Effector memory CD8-positive, alpha-beta T cell (primary cell): ENCODE measurements around the gene MOB1A.
"Not testable (repeated sequence)": the region's sequence is repeated elsewhere in the genome, so short reads cannot be mapped to it uniquely, and the experiment has no call there.

Source experiments
- ATAC-seq: fragments of 150-1000 bp; cut with Tn5 transposase; replicated peaks from 2 replicates; pipeline ENCODE4 v1.10.0; 2021; ENCODE audit warnings: mild to moderate bottlenecking, moderate library complexity
- DNase-seq, 3 experiments: peaks; one replicate each; pipeline ENCODE4 v3.0.0; 2021
- H3K27ac Mint-ChIP-seq, 2 donors: one replicate each; pipeline ENCODE4 v1.8.0; 2022; ENCODE audit warnings: mild to moderate bottlenecking in 2 of 2, mixed read lengths in 2 of 2, moderate library complexity in 2 of 2
- H3K27me3 Mint-ChIP-seq, 2 donors: one replicate each; pipeline ENCODE4 v1.8.0; 2022; ENCODE audit warnings: mixed read lengths in 2 of 2
- H3K36me3 Mint-ChIP-seq: one replicate; pipeline ENCODE4 v1.8.0; 2022; ENCODE audit warnings: mild to moderate bottlenecking, moderate library complexity, mixed read lengths; ENCODE audit not compliant: insufficient read depth
- H3K4me1 Mint-ChIP-seq, 2 donors: one replicate each; pipeline ENCODE4 v1.8.0; 2022; ENCODE audit warnings: low read depth in 2 of 2, mixed read lengths in 2 of 2
- H3K4me3 Mint-ChIP-seq, 2 donors: one replicate each; pipeline ENCODE4 v1.8.0; 2022; ENCODE audit warnings: mild to moderate bottlenecking in 2 of 2, mixed read lengths in 2 of 2, moderate library complexity in 2 of 2
- H3K9me3 Mint-ChIP-seq, 2 donors: one replicate each; pipeline ENCODE4 v1.8.0; 2022; ENCODE audit warnings: mixed read lengths in 2 of 2
- total RNA-seq, 9 experiments: gene quantifications; one replicate each; lab custom pipeline; 2026; lab: John Stamatoyannopoulos, UW

MOB1A gene
- total RNA-seq: 254 to 459 (median 394) reads per million in 9 experiments

DNA sequence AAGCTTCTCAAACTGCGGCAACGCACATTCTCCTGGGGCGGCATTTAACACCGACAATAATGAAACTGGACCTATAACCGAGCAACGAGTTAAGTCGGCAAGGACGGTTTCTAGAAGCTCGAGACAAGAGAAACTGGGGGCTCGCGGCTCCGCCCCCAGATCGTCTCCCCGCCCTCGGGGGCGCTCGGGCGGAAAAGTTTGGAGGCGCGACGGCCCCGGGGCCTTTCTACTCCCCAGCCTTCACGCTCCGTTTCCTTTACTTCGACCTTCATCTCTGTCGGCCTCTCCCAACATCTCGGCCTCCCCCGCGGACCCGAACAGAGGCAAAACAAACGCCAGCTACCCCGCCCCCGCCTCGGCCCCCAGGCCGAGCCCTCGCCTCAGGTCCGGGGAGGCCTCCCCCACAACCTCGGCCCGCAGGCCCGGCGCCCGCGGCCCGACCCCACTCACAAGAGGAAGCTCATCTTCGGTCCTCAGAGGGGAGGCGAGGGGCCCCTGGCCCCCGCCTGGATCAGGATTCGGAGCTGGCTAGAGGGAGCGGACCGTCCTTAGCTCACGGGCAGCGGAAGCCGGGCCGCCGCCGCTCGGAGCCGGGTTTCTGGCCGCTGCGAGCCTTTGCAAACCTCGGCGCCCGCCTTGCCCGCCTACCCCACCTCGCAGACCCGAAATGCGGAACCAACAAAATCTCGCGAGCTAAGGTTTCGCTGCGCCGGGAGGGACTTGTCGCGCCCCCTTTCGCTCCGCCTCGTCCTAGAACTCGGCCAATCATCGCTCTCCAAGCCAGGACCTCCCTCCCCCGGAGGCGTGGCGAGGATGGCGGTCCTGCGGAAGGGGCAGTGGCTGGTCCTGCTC is at the start of gene MOB1A:
MOB1A (minus strand) TSS at position 669 of the 852 bp plus-strand sequence; CDS start at position 464, 205 bp downstream.
- H3K4me1 Mint-ChIP-seq: peaks cover 27 to 39% of the 10 kb centered on the region in 2 donors
- H3K27ac Mint-ChIP-seq: peak within 1 kb of the TSS; percentile 91 to 93
- ATAC-seq (peak; percentile 87), DNase-seq (peak; percentile 97 to 99 (median 99))
- H3K4me3 Mint-ChIP-seq: peak within 1 kb of the TSS; percentile 85 to 90
- H3K27me3 Mint-ChIP-seq: no peaks in the 10 kb centered on the region
- peaks cover 34% of the 10 kb centered on the region for H3K36me3 Mint-ChIP-seq
- no peaks in the 10 kb centered on the region for H3K9me3 Mint-ChIP-seq

DNA sequence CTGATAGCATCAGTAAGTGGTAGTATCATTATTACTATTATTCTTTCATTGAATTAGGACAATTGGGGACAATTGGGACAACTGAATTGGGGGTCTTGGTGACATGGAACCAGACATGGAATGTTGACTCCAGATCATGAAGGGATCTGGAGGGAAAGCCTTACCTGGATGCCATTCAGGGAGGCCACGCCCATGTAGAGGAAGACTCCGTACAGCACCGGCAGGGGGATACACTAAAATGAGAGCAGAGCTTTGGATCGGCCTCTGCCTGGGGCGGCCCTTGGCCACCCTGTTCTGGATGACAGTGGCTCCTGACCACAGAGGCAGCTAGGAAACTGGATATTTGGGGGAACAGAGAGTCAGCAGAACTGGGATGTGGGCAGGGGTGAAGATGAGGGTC is 49.0 kb upstream of the MOB1A start:
- no peaks in the 10 kb centered on the region for H3K27me3 Mint-ChIP-seq
- H3K36me3 Mint-ChIP-seq: no peaks in the 10 kb centered on the region
- H3K4me3 Mint-ChIP-seq: no peak overlapping the region
- no peaks in the 10 kb centered on the region for H3K9me3 Mint-ChIP-seq
- DNase-seq: no peak
- H3K4me1 Mint-ChIP-seq: no peaks in the 10 kb centered on the region
- no peak for ATAC-seq
- H3K27ac Mint-ChIP-seq: peak overlapping the region in 1 of 2 donors; percentile 50

DNA sequence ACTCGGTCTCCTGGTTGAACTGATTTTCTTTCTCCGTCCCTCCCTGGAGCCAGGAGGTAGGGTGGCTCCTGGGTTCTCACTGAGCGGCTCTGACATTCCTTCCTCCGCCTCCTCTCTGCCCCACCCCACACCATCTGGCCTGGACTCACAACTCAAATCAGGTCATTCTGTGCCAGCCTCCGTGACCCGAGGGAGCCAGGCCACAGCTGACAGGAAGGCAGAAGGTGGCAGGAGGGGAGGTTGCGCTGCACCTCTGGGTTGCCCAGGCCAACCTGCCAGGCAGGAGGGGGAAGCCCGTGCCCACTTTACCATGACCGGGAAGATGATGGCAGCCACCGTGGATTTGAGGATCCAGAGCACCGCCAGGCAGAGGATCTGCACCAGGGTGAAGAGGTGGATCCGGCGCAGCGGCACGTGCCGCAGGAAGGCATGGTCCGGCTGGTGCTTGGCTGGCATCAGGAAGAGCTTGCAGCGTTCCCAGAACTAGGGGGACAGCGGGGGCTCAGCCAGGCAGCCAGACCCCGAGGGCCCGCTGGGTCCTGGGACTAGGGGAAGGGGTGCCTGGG is 48.1 kb upstream of the MOB1A start:
- Mint-ChIP-seq H3K9me3 (no peaks in the 10 kb centered on the region), H3K4me3 (no peak overlapping the region), H3K27me3 (no peaks in the 10 kb centered on the region), H3K4me1 (no peaks in the 10 kb centered on the region), H3K36me3 (no peaks in the 10 kb centered on the region), H3K27ac (no peak overlapping the region)
- DNase-seq: no peak
- no peak for ATAC-seq

DNA sequence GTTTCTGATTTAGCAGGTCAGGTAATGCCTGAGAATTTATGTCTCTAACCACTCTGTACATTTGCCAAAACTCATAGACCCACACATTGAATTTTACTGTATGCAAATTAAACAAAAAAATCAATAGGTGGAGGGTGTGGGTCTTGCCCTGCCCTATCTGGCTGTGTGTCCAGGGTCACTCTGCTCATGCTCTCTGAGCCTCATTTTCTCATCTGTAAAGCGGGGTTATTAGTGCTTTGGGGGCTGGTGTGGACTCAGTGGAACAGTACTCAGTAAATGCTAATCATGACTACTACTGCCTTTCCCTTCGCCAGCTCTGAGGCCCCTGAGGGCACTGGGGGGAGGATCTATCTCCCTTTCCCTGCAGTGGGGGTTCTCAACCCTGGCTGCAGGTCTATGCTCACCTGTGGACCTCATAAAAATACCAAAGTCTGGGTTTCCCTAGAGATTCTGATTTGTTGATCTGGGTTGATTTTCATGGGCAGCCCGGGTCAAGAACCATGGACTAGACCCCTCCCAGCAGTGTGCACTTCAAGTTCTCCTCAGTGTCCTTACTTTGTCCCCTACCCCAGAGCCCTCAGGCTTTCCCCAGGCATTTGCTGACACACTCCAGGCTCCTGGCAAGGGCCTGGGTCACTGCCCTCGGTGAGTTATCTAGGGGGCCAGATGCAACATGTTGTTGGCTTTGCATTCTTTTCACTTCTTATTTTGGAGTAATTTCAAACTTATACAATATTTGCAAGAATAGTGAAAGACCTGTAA is 47.2 kb upstream of the MOB1A start:
- DNase-seq (no peak), ATAC-seq (no peak)
- H3K4me1 Mint-ChIP-seq: no peaks in the 10 kb centered on the region
- no peaks in the 10 kb centered on the region for H3K27me3 Mint-ChIP-seq
- H3K27ac Mint-ChIP-seq: peak overlapping the region in 1 of 2 donors; percentile 57
- peaks cover 5% of the 10 kb centered on the region for H3K36me3 Mint-ChIP-seq
- H3K4me3 Mint-ChIP-seq: no peak overlapping the region
- no peaks in the 10 kb centered on the region for H3K9me3 Mint-ChIP-seq

DNA sequence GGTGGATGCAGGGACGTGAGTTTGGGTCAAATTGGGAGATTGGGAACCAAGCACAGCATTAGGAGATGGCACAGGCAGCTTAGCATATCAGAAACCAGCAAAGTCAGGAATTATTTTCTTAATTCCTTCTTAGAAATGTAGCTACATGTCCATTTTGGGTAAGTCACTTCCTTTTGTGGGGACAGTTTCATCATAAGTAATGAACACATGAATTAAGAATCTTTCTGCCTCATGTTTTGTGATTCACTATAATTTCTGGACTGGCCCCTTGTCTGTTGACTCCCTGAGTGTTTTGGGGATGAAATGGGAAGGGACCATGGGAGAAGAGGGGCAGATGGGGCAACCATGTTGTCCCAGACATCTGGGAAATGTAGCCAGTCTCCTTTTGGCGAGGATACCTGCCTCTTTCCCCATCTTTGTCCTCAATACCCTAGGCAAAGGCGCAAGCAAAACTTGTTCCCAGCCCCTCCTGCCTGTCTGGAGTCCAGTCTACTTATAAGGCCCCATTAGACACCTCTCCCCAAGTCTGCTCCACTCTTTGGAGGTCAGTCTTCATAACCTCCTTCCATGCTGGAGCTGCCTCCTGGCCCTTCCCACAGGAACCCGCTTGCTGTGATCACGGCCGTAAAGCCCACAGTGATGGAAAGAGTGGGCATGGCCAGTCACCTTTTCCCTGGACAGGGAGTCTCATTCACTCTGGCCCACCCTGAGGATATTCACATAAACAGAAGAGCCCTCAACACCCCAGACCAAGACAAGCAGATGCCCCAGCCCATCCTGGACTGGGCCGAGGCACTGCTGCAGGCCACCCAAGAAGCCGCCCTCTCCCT is 45.5 kb upstream of the MOB1A start:
- Mint-ChIP-seq H3K4me1 (no peaks in the 10 kb centered on the region), H3K4me3 (no peak overlapping the region), H3K27me3 (no peaks in the 10 kb centered on the region), H3K27ac (peak overlapping the region; percentile 53 to 59), H3K9me3 (no peaks in the 10 kb centered on the region), H3K36me3 (peaks cover 9% of the 10 kb centered on the region)
- ATAC-seq: no peak
- no peak for DNase-seq

DNA sequence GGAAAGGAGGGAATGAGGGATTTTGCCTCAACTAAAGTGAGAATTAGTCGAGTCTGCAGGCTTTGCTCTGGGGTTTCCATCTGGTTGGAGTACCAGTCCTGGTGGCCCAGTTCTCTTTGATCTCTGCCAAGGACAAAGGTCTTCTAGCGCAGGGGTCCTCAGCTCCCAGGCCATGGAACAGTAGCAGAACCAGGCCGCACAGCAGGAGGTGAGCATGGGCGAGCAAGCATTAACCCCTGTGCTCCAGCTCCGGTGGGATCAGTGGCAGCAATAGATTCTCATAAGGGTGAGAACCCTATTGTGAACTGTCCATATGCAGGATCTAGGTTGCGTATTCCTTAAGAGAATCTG is 43.6 kb upstream of the MOB1A start:
- Mint-ChIP-seq H3K9me3 (no peaks in the 10 kb centered on the region), H3K4me1 (no peaks in the 10 kb centered on the region), H3K36me3 (peaks cover 9% of the 10 kb centered on the region), H3K27me3 (no peaks in the 10 kb centered on the region), H3K27ac (no peak overlapping the region), H3K4me3 (no peak overlapping the region)
- no peak for DNase-seq
- ATAC-seq: no peak

DNA sequence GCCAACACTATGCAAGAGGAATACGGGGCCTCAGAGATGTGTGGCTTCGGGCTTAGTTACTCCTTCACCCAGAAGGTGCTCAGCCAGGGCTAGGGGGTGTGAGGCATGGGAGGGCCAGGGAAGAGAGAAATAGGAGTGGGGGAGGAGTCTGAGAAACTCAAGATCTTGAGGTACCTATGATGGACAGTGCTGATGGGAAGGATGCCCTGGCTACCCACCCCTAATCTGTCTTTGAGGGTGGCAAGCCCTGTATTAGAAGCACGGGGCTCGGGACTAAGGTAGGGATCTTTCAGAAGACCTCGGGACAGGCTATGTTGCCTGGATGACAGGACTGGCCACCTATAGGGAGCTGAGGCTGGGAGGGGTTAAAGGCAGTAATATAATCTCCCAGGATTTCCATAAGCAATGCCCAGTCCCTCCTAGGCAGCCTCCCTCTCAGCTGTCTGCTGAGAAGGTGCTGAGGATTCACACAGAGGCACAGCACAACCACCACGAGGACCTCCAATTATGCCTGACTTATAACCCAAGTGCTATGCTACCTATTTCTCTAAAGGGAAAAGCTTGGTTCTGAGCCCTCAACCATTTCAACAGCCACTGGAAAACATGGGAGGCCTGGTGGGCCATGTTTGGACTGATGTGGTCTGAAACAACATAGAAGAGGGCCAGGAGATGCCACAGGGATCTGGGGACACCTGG is 43.1 kb upstream of the MOB1A start:
- H3K9me3 Mint-ChIP-seq: no peaks in the 10 kb centered on the region
- no peaks in the 10 kb centered on the region for H3K27me3 Mint-ChIP-seq
- H3K36me3 Mint-ChIP-seq: peaks cover 11% of the 10 kb centered on the region
- no peaks in the 10 kb centered on the region for H3K4me1 Mint-ChIP-seq
- no peak overlapping the region for H3K4me3 Mint-ChIP-seq
- no peak for DNase-seq
- no peak for ATAC-seq
- no peak overlapping the region for H3K27ac Mint-ChIP-seq

DNA sequence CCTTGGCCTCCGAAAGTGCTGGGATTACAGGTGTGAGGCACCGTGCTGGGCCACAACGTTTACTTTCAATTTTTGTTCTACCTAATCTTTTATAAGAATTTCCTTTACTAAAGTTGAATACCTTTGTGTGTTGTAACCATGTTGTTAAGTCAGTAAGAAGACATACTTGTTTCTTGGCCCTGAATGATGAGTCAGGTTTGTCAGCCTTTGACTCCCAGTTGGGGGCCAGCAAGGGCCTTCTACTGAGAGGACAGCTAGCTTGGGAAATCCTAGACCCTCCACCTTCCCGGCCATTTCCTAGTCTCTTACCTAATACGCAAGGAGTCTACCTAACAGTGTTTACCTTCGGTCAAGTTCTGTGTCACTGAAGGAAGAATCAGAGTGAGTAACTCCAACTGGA is 42.4 kb upstream of the MOB1A start:
- no peak for DNase-seq
- peaks cover 14% of the 10 kb centered on the region for H3K36me3 Mint-ChIP-seq
- H3K4me3 Mint-ChIP-seq: no peak overlapping the region
- H3K4me1 Mint-ChIP-seq: no peaks in the 10 kb centered on the region
- no peak for ATAC-seq
- no peaks in the 10 kb centered on the region for H3K27me3 Mint-ChIP-seq
- H3K27ac Mint-ChIP-seq: no peak overlapping the region
- H3K9me3 Mint-ChIP-seq: no peaks in the 10 kb centered on the region

DNA sequence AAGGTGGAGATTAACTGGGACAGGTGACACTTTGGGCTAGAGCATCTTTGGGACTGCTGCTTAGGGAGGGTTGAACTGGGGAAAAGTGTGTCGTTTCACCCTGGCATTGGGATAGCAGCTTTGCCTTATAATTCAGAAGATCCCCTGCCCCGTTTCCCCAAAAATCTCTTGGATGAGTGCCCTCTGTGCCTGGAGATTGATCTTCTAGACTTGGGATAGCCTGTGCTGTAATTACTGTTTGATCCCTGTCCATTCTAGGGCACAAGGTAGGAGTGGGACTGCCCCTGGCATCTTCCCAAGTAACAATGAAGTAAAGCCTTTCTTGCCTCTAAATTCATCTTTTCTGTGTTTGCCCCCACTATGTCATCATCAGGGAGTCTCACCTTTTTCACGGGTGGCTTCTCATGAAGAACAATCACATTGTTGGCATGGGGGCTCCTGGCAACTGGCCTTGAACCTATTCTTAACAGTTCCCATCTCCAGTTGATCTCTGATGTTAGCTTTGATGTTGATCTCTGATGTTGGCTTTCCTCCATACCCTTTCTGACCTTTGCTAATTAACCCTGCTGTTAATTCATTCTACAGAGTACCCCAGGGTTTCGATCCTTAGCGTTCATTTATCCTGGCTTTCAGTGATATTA is 41.3 kb upstream of the MOB1A start:
- peaks cover 21% of the 10 kb centered on the region for H3K36me3 Mint-ChIP-seq
- no peak for DNase-seq
- H3K4me3 Mint-ChIP-seq: no peak overlapping the region
- no peaks in the 10 kb centered on the region for H3K4me1 Mint-ChIP-seq
- no peaks in the 10 kb centered on the region for H3K9me3 Mint-ChIP-seq
- no peaks in the 10 kb centered on the region for H3K27me3 Mint-ChIP-seq
- H3K27ac Mint-ChIP-seq: no peak overlapping the region
- no peak for ATAC-seq

DNA sequence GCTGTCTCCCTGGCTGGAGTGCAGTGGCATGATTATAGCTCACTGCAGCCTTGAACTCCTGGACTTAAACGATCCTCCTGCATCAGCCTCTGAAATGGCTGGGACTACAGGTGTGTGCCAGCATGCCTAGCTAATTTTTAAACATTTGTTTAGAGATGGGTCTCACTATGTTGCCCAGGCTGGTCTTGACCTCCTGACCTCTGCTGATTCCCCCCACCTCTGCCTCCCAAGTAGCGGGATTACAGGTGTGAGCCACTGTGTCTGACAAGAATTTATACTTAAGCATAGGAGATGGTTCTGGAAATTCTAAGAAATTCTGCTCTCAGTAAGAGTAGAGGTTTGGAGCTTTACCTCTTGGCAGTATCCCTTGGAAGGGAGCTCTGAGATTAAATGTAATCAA is 38.0 kb upstream of the MOB1A start:
- H3K36me3 Mint-ChIP-seq: peaks cover 42% of the 10 kb centered on the region
- ATAC-seq (no peak), DNase-seq (no peak)
- H3K9me3 Mint-ChIP-seq: no peaks in the 10 kb centered on the region
- no peak overlapping the region for H3K4me3 Mint-ChIP-seq
- no peaks in the 10 kb centered on the region for H3K27me3 Mint-ChIP-seq
- H3K4me1 Mint-ChIP-seq: no peaks in the 10 kb centered on the region
- no peak overlapping the region for H3K27ac Mint-ChIP-seq

DNA sequence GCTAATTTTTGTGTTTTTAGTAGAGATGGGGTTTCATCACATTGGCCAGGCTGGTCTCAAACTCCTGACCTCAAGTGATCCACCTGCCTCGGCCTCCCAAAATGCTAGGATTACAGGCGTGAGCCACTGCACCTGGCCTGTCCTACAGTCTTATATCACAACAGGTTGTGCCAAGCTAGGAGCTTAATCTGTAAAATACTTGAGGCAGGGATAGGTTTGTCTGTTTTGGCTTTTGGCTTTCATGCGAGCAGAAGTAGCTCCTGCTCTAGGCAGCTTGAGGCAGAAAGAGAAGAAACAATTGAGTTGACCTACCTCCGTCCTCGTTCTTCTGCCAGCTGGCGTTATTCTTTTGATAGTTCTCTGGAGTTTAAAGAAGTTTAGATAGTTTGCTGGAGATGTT is 37.1 kb upstream of the MOB1A start:
- H3K4me1 Mint-ChIP-seq, H3K27ac Mint-ChIP-seq, ATAC-seq, H3K9me3 Mint-ChIP-seq, H3K4me3 Mint-ChIP-seq, DNase-seq, H3K27me3 Mint-ChIP-seq: not testable (repeated sequence)
- H3K36me3 Mint-ChIP-seq: peaks cover 44% of the 10 kb centered on the region

DNA sequence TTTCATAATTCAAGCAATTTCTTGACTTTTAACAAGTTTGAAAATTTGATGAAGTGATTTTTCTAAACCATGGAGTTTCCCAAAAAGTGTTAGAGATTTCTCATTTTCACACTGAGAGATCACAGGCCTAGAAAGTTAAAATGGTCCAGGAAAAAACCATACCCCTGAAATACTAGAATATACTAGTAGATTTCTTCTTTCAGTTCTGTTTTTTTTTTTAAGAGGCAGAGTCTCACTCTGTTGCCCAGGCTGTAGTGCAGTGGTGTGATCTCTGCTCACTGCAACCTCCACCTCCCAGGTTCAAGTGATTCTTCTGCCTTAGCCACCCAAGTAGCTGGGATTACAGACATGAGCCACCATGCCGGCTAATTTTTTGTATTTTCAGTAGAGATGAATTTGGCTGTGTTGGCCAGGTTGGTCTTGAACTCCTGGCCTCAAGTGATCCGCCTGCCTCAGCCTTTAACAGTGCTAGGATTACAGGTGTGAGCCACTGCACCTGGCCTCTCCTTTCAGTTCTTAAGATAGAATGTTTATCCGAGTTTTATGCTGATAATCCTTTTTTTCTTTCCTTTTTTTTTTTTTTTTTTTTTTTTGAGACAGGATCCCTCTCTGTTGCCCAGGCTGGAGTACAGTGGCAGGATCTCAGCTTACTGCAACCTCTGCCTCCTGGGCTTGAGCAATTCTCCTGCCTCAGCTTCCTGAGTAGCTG is 34.2 kb upstream of the MOB1A start:
- H3K27me3 Mint-ChIP-seq: no peaks in the 10 kb centered on the region
- H3K4me3 Mint-ChIP-seq: no peak overlapping the region
- no peaks in the 10 kb centered on the region for H3K9me3 Mint-ChIP-seq
- no peak for DNase-seq
- ATAC-seq: no peak
- H3K4me1 Mint-ChIP-seq: peaks cover 2 to 5% of the 10 kb centered on the region in 2 donors
- H3K36me3 Mint-ChIP-seq: peaks cover 64% of the 10 kb centered on the region
- H3K27ac Mint-ChIP-seq: no peak overlapping the region
